Colon (tissue), 2 donors: Measurements from ENCODE around the gene DPYSL5.
"Not testable (repeated sequence)": the region's sequence is repeated elsewhere in the genome, so short reads cannot be mapped to it uniquely, and the experiment has no call there.

Source experiments
- FAIRE-seq: peaks from 2 replicates; lab custom pipeline; 2012; peaks lifted over from hg19 to GRCh38; lab: Jason Lieb, UNC
- donor health status: control.
- donor health status: control.

DPYSL5 gene

GRCh38 chr2:26901326-26902183 lies 53.6 kb downstream of the DPYSL5 start:
- FAIRE-seq = no peak

GRCh38 chr2:26903676-26904075 lies 55.7 kb downstream of the DPYSL5 start:
- no peak for FAIRE-seq

- FAIRE-seq = no peak
Observed at GRCh38 chr2:26904839-26905238, 56.9 kb downstream of the DPYSL5 start.

- no peak for FAIRE-seq
Observed at GRCh38 chr2:26905341-26906198, 57.6 kb downstream of the DPYSL5 start.

GRCh38 chr2:26907416-26907815 lies 59.5 kb downstream of the DPYSL5 start:
- no peak for FAIRE-seq

GRCh38 chr2:26910176-26910575 lies 62.2 kb downstream of the DPYSL5 start:
- no peak for FAIRE-seq

- no peak for FAIRE-seq
Observed at GRCh38 chr2:26911911-26912861, 64.3 kb downstream of the DPYSL5 start.

GRCh38 chr2:26913606-26913998 lies 65.7 kb downstream of the DPYSL5 start:
- no peak for FAIRE-seq

GRCh38 chr2:26913999-26914658 lies 66.2 kb downstream of the DPYSL5 start:
- FAIRE-seq = no peak

GRCh38 chr2:26914659-26915310 lies 66.9 kb downstream of the DPYSL5 start:
- no peak for FAIRE-seq

- no peak for FAIRE-seq
Observed at GRCh38 chr2:26915316-26915715, 67.4 kb downstream of the DPYSL5 start.

- no peak for FAIRE-seq
Observed at GRCh38 chr2:26916128-26916692, 68.3 kb downstream of the DPYSL5 start.

GRCh38 chr2:26917135-26917836 lies 69.4 kb downstream of the DPYSL5 start:
- no peak for FAIRE-seq

GRCh38 chr2:26921323-26921722 lies 73.4 kb downstream of the DPYSL5 start:
- no peak for FAIRE-seq

GRCh38 chr2:26922405-26923188 lies 74.7 kb downstream of the DPYSL5 start:
- no peak for FAIRE-seq

- not testable (repeated sequence) for FAIRE-seq
Observed at GRCh38 chr2:26923189-26923466, 75.2 kb downstream of the DPYSL5 start.

- FAIRE-seq = no peak
Observed at GRCh38 chr2:26924731-26925099, 76.8 kb downstream of the DPYSL5 start.

GRCh38 chr2:26925100-26925791 lies 77.3 kb downstream of the DPYSL5 start:
- no peak for FAIRE-seq

GRCh38 chr2:26927221-26927620 lies 79.3 kb downstream of the DPYSL5 start:
- FAIRE-seq = no peak
